GM12874 (cell line): ENCODE data around the gene SLC25A36.

Source experiments
- TF ChIP-seq, protein P1 (sequence below): IDR thresholded peaks from 2 replicates; pipeline ENCODE4 v1.5.1; 2011; ENCODE audit warnings: low read depth, mild to moderate bottlenecking, control low read depth, low read length, moderate library complexity; ENCODE audit not compliant: insufficient read depth

SLC25A36 gene

DNA sequence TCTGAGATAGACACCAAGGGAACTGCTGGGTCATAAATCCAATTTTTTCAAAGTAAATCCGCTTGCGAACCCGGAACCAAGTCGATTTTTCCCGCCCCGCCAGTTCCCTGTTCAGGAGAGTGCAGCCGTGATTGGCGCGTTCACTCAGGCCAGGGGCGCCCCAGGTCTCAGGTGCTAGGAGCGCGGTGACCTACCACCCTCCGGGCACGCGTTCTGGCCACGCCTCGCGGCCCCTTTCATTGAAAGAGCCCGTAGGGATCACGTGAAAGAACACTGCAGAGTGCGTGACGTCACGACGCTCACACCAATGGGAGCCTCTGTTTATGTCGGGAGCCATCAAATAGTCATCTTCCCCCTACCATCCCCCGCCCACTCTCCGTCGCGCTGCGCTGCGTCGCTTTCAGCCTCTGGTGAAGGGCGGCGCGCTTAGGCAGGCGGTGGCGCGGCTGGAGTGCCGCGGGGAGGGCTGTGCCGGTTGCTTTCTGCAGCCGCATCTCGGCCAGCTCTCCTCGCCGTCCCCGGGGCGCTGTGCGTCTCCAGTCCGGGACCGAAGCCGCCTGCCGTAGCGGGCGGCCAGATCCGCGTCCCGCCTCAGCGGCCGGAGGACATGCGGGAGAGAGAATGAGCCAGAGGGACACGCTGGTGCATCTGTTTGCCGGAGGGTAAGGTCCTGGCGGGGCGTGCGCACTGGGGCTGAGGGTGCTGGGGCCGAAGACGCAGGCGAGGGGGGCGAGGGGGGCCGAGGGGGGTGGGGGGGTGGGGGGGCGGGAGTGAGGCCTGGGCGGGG lies at the start of gene SLC25A36:
Gene SLC25A36 (plus strand): TSS at position 403 of the 787 bp plus-strand sequence. CDS start 219 bp downstream, at position 622.
- TF ChIP-seq, protein P1, sequence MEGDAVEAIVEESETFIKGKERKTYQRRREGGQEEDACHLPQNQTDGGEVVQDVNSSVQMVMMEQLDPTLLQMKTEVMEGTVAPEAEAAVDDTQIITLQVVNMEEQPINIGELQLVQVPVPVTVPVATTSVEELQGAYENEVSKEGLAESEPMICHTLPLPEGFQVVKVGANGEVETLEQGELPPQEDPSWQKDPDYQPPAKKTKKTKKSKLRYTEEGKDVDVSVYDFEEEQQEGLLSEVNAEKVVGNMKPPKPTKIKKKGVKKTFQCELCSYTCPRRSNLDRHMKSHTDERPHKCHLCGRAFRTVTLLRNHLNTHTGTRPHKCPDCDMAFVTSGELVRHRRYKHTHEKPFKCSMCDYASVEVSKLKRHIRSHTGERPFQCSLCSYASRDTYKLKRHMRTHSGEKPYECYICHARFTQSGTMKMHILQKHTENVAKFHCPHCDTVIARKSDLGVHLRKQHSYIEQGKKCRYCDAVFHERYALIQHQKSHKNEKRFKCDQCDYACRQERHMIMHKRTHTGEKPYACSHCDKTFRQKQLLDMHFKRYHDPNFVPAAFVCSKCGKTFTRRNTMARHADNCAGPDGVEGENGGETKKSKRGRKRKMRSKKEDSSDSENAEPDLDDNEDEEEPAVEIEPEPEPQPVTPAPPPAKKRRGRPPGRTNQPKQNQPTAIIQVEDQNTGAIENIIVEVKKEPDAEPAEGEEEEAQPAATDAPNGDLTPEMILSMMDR: no peak

DNA sequence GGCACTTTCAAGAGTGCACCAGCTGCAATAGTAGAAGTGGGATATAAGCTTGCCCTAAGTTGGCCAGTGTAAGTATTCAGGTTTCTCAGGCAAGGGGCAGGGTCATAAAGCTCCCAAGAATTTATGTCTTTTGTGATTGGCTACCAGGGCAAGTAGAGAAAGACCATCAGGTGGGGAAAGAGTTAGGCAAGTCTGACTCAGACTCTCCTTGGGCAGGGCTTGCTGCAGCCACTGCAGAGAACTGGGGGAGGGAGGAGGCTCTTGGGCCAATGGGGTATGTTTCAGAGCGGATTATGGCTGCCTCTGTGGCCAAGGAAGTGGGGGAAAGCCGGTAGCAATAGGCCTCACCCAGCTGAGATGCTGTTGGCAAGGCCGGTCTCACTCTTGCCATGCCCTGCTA lies 44.6 kb upstream of the SLC25A36 start:
- TF ChIP-seq, protein P1: no peak

GRCh38 chr3:140898340-140899180 lies 43.1 kb upstream of the SLC25A36 start:
- TF ChIP-seq, protein P1: peak; percentile 29; the same call in 1 of the 2 replicates

DNA sequence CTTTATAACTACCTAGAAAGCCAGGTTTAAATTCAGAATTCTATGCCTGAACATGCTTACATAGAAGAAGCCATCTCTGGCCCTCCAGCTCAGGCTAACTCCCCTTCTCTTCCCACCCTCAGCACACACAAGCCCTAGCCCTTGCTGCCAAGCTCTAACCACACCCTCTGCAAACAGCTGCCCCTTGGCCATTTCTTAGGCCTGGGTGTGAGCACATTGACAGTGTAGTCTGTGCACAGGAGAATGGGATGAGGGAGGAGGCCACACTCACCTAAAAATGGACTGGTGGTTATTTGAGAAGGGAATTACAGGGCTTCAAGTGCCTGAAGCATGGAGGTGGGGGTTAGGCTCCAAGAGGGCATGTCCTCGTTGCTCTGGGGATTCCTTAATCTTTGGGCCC lies 42.3 kb upstream of the SLC25A36 start:
- TF ChIP-seq, protein P1: no peak

- TF ChIP-seq, protein P1: no peak
Observed at GRCh38 chr3:140902791-140903190, 38.8 kb upstream of the SLC25A36 start.

- TF ChIP-seq, protein P1: no peak
Observed at GRCh38 chr3:140903196-140903595, 38.4 kb upstream of the SLC25A36 start.

DNA sequence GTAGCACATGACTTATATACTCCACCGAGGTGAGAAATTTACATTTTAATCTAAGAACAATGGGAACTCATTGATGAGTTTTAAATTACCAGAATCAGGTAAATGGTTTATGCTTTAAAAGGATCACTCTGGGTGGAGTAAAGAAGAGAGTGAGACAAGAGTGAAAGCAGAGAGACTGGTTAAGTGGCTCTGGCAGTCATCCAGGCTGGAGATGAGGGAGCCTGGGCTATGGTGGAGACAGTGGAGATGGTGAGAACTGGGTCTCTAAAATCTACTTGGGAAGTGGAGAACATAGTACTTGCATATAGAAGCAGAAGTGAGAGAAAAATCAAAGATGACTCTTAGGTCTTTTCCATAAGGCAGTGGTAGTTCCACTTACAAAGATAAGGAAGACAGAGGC lies 37.1 kb upstream of the SLC25A36 start:
- TF ChIP-seq, protein P1: no peak
